Testis (tissue), 3 donors: ENCODE results near the gene FBN2. TPM values are rescaled to one million over a fixed set of nuclear protein-coding genes. Genes with fewer than 3 reads are reported as not detected.

ENCODE experiments used
- DNase-seq: peaks from one replicate; pipeline ENCODE4 v3.0.0-alpha.2; 2019
- H3K27ac ChIP-seq, 2 donors: fragments of 200-600 bp; sonication (generic); one replicate each; pipeline ENCODE4 v1.5.1; 2019
- H3K27me3 ChIP-seq: fragments of 200-600 bp; sonication (generic); one replicate; pipeline ENCODE4 v1.5.1; 2019
- H3K36me3 ChIP-seq: fragments of 200-600 bp; sonication (generic); one replicate; pipeline ENCODE4 v1.5.1; 2017; ENCODE audit warnings: low read depth; ENCODE audit errors: missing control alignments
- H3K4me1 ChIP-seq: fragments of 200-600 bp; sonication (generic); one replicate; pipeline ENCODE4 v1.5.1; 2019
- H3K4me3 ChIP-seq, 2 donors: fragments of 200-600 bp; sonication (generic); one replicate each; pipeline ENCODE4 v1.5.1; 2017 to 2019
- H3K9me3 ChIP-seq: fragments of 200-600 bp; sonication (generic); one replicate; pipeline ENCODE4 v1.5.1; 2017
- POLR2A ChIP-seq: fragments of 450-650 bp; IDR thresholded peaks from one replicate; pipeline ENCODE4 v1.6.1; 2017; ENCODE audit warnings: antibody characterized with exemption, mild to moderate bottlenecking, moderate library complexity
- WGBS, 2 donors: methylation state at CpG; one replicate each; pipeline ENCODE4 v1.1.5; 2018; 5-methylcytosine and 5-hydroxymethylcytosine counted together
- intact Hi-C: fragments of 100-400 bp; cut with DNase I; formaldehyde crosslinking; loops from one replicate; pipeline ENCODE4 v1.15.1; 2023; ENCODE audit warnings: low total_unique reads
- polyA plus RNA-seq: library from polyadenylated mRNA; stranded (reverse); fragments of 350-450 nt; fragmentation: Illumina TruSeq; extraction: RNeasy Lipid Tissue Mini Kit (QIAGEN cat#74804); gene quantifications from one replicate; pipeline ENCODE4 v1.2.3, GENCODE V29; 2014; ENCODE audit warnings: low read depth, low replicate concordance; ENCODE audit not compliant: insufficient read depth
- total RNA-seq, 2 donors: library from RNA; depleted of rRNA; stranded (reverse); fragments of >200 nt; gene quantifications; one replicate each; pipeline ENCODE4 v1.2.3, GENCODE V29; 2016
- TF ChIP-seq, protein P1 (sequence below), 3 experiments: fragments of 450-650 bp in 2 of 3; fragments of 200-600 bp in 1 of 3; sonication (generic) in 1 of 3; IDR thresholded peaks; one replicate each; pipeline ENCODE4 v1.5.1; 2016 to 2019; ENCODE audit warnings: antibody characterized with exemption in 3 of 3, mild to moderate bottlenecking in 2 of 3, moderate library complexity in 1 of 3

FBN2 gene
- total and polyA plus RNA-seq, 3 donors from 2014 or later, result 13.8 to 22.4 (median 17.5) TPM

DNA sequence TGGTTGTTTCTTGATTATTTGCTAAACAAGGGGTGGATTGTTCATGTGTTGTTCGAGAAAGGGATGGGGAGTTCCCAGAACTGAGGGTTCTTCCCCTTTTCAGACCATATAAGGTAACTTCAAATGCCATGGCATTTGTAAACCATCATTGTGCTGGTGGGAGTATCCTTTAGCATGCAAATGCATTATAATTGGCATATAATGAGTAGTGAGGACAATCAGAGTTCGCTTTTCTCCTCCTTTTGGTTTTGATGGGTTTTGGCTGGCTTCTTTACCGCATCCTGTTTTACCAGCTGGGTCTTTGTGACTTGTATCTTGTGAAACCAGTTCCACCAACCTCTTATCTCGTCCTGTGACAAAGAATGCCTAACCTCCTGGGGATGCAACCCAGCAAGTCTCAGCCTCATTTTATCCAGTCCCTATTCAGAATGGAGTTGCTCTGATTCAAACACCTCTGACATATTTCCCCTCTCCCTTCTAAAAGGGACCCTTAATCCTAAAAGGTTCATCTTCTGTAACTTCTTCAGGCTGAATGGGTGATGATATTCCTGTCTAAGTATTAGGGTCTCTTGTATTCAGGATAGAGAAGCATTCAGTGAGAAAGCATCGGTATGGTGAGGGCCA is 8.7 kb upstream of the FBN2 start:
- H3K4me3 ChIP-seq, result no peak overlapping the region
- intact Hi-C loops, result no loop called here
- WGBS, 2 donors, result 74 to 86% methylated on average over 5 of the region's 5 CpGs

DNA sequence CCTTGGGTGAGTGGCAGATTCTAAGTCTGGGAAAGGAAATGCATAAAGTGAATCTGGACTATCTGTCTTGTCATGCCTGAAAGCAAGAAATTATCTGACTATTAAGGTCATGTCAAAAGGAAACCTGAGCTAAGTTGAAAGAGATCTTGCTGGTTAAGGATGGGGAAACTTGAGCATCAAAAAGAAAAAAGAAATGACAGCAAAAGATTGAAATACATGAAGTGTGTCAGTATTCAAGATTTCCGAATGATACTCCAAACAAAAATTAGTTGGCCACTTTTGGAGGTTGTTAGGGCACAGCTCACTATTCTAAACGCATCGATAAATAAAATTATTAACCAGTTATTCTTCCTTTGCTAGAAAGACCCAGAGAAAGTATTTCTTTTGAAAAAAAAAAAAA is 3.3 kb upstream of the FBN2 start:
- 62 to 71% methylated on average over 3 of the region's 3 CpGs for WGBS, 2 donors

More for the DNA sequence above, 8.7 kb upstream of the FBN2 start:
- Histone ChIP-seq H3K36me3 (no peaks in the 10 kb centered on the region), H3K9me3 (no peaks in the 10 kb centered on the region), H3K27ac (no peak overlapping the region), H3K27me3 (no peaks in the 10 kb centered on the region), H3K4me1 (no peaks in the 10 kb centered on the region)
- no peak for DNase-seq
- no peak for TF ChIP-seq POLR2A
- TF ChIP-seq, protein P1, sequence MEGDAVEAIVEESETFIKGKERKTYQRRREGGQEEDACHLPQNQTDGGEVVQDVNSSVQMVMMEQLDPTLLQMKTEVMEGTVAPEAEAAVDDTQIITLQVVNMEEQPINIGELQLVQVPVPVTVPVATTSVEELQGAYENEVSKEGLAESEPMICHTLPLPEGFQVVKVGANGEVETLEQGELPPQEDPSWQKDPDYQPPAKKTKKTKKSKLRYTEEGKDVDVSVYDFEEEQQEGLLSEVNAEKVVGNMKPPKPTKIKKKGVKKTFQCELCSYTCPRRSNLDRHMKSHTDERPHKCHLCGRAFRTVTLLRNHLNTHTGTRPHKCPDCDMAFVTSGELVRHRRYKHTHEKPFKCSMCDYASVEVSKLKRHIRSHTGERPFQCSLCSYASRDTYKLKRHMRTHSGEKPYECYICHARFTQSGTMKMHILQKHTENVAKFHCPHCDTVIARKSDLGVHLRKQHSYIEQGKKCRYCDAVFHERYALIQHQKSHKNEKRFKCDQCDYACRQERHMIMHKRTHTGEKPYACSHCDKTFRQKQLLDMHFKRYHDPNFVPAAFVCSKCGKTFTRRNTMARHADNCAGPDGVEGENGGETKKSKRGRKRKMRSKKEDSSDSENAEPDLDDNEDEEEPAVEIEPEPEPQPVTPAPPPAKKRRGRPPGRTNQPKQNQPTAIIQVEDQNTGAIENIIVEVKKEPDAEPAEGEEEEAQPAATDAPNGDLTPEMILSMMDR (IDR thresholded peaks at IDR 0.05), result no peak

DNA sequence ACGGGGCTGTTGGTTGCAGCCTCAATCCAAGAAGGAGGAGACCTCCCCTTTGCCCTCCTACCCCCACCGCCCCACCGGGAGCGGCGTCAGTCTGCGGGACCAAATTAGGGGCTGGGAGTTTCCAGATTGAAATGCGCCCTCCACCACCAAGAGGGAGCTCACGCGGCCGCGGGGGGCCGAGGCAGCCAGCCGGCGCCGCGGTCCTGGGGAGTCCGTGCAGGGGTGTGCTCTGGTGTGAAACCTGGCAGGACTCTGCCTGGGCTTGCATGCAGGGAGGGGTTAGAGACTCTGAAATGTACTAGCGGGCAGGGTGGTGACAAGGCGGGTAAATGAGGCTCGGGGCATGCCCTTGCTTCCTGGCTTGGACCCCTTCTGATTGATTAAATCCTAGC is 989 bp upstream of the FBN2 start:
- intact Hi-C loops, result no loop called here

More for the DNA sequence above, 3.3 kb upstream of the FBN2 start:
- H3K4me3 ChIP-seq, result no peak overlapping the region
- no peak overlapping the region for H3K27ac ChIP-seq
- no peaks in the 10 kb centered on the region for H3K27me3 ChIP-seq
- H3K36me3 ChIP-seq, result no peaks in the 10 kb centered on the region
- TF ChIP-seq, protein P1 (IDR thresholded peaks at IDR 0.05), result no peak
- TF ChIP-seq POLR2A, result no peak
- no peaks in the 10 kb centered on the region for H3K9me3 ChIP-seq
- no peak for DNase-seq
- no peaks in the 10 kb centered on the region for H3K4me1 ChIP-seq
- intact Hi-C loops, result no loop called here

DNA sequence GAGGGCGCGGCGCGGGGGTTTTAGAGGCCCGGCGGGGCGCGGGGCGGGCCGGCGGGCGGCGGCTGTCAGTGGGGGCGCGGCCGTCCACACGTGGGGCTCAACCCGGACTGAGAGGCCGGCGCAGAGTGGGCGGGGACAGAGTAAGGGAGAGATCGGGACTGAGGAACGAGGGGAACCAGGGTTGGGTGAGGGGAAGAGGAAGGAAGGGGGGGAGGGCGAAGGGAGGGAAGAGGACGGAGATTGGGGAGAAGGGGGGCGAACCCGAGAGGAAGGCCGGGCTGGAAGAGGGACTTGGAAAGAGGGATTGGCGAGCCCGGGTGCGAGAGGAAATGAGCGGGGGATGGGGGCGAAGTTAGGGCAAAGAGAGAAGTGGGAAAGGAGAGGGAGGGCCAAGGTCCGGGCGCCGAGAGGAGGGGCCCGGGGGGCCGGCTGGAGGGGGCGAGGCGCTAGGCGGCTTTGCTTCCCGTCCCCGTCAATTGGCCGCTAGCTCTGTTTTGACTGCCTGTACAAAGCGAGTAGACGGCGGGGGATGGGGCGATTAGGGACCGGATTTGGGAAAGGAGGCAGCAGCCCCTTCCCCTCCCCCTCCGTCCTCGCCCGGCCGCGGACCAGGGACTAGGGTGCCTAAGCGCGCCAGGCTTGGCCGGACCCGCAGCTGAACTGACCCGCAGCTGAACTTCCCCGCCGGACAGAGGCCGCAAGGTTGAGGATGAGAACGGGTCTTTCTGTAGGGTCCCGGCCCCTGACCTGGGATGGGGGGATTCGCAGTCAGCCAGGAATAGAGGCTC is 399 bp upstream of the FBN2 start:
- Histone ChIP-seq H3K36me3 (no peaks in the 10 kb centered on the region), H3K4me1 (no peaks in the 10 kb centered on the region), H3K9me3 (no peaks in the 10 kb centered on the region), H3K27me3 (no peaks in the 10 kb centered on the region), H3K4me3 (peak overlapping the region; percentile 58 to 65), H3K27ac (no peak overlapping the region)
- intact Hi-C loops, result no loop called here
- WGBS, 2 donors, result 1% methylated on average over 41 to 65 of the region's 65 CpGs
- TF ChIP-seq POLR2A, result no peak
- TF ChIP-seq, protein P1 (IDR thresholded peaks at IDR 0.05), result no peak
- DNase-seq, result peak; percentile 76

More for the DNA sequence above, 989 bp upstream of the FBN2 start:
- no peak for TF ChIP-seq POLR2A
- TF ChIP-seq, protein P1 (IDR thresholded peaks at IDR 0.05), result no peak
- Histone ChIP-seq H3K27me3 (no peaks in the 10 kb centered on the region), H3K36me3 (no peaks in the 10 kb centered on the region), H3K27ac (no peak overlapping the region), H3K4me1 (no peaks in the 10 kb centered on the region), H3K9me3 (no peaks in the 10 kb centered on the region), H3K4me3 (peak overlapping the region; percentile 58 to 65)
- 1 to 9% methylated on average over 3 to 20 of the region's 20 CpGs for WGBS, 2 donors
- DNase-seq, result peak; percentile 16
